CD4-positive, alpha-beta memory T cell (primary cell): ENCODE data around the gene LRP4. TPM values are rescaled to one million over a fixed set of nuclear protein-coding genes. Genes with fewer than 3 reads are reported as not detected.

Experiments used
- CTCF ChIA-PET: fragments of 350-600 bp; sonication (Branson Sonifier 250); formaldehyde crosslinking; loops from one replicate; lab custom pipeline; 2021; ENCODE audit warnings: inconsistent platforms; ENCODE audit not compliant: partially characterized antibody; lab: Charles Lee
- POLR2A ChIA-PET: fragments of 350-600 bp; sonication (Branson Sonifier 250); formaldehyde crosslinking; loops from one replicate; lab custom pipeline; 2021; ENCODE audit not compliant: partially characterized antibody; lab: Charles Lee
- DNase-seq, 5 donors: peaks; one replicate each; pipeline versions ENCODE4 v3.0.0 to v3.0.0-alpha.2; 2020 to 2022; ENCODE audit warnings: mixed read lengths in 1 of 5
- H3K27ac ChIP-seq: one replicate; pipeline ENCODE4 v1.7.0; 2013; ENCODE audit warnings: low read depth, low read length
- H3K27me3 ChIP-seq: 2 replicates; pipeline ENCODE4 v1.7.0; 2013; ENCODE audit warnings: mild to moderate bottlenecking, low read length, moderate library complexity; ENCODE audit not compliant: insufficient read depth
- H3K36me3 ChIP-seq: 2 replicates; pipeline ENCODE4 v1.7.0; 2013; ENCODE audit warnings: mild to moderate bottlenecking, low read length, moderate library complexity; ENCODE audit not compliant: insufficient read depth
- H3K4me1 ChIP-seq: 2 replicates; pipeline ENCODE4 v1.7.0; 2013; ENCODE audit warnings: mild to moderate bottlenecking, low read length, moderate library complexity; ENCODE audit not compliant: insufficient read depth
- H3K4me3 ChIP-seq, 2 donors: one replicate each; pipeline ENCODE4 v1.7.0; 2013; ENCODE audit warnings: low read length in 2 of 2, mild to moderate bottlenecking in 1 of 2
- H3K9me3 ChIP-seq, 2 donors: one replicate each; pipeline ENCODE4 v1.7.0; 2013; ENCODE audit warnings: low read length in 2 of 2, control low read depth in 1 of 2; ENCODE audit not compliant: control insufficient read depth in 1 of 2
- H3K27ac Mint-ChIP-seq, 7 donors: one replicate each; pipeline ENCODE4 v1.8.0; 2020 to 2021; ENCODE audit warnings: mixed read lengths in 7 of 7, mild to moderate bottlenecking in 6 of 7, inconsistent platforms in 3 of 7, moderate library complexity in 3 of 7
- H3K27me3 Mint-ChIP-seq, 2 donors: one replicate each; pipeline ENCODE4 v1.8.0; 2020 to 2021; ENCODE audit warnings: mixed read lengths in 2 of 2
- H3K36me3 Mint-ChIP-seq, 2 donors: one replicate each; pipeline ENCODE4 v1.8.0; 2020 to 2021; ENCODE audit warnings: mixed read lengths in 2 of 2, inconsistent platforms in 1 of 2, mild to moderate bottlenecking in 1 of 2
- H3K4me1 Mint-ChIP-seq, 4 donors: one replicate each; pipeline ENCODE4 v1.8.0; 2020 to 2021; ENCODE audit warnings: mixed read lengths in 4 of 4, mild to moderate bottlenecking in 1 of 4
- H3K4me3 Mint-ChIP-seq, 8 donors: one replicate each; pipeline ENCODE4 v1.8.0; 2020 to 2021; ENCODE audit warnings: mixed read lengths in 8 of 8, mild to moderate bottlenecking in 7 of 8, moderate library complexity in 6 of 8, inconsistent platforms in 3 of 8
- H3K9me3 Mint-ChIP-seq, 8 donors: one replicate each; pipeline ENCODE4 v1.8.0; 2020 to 2021; ENCODE audit warnings: mixed read lengths in 8 of 8, mild to moderate bottlenecking in 5 of 8, inconsistent platforms in 3 of 8, moderate library complexity in 1 of 8
- intact Hi-C: fragments of 100-400 bp; cut with micrococcal nuclease; formaldehyde crosslinking; loops from one replicate; pipeline ENCODE4 v1.15.1; 2023
- polyA plus RNA-seq, 2 donors: library from polyadenylated mRNA; unstranded; fragments of 300-500 nt; fragmentation: Illumina TruSeq; gene quantifications; one replicate each; pipeline ENCODE4 v1.2.3, GENCODE V29; 2021
- total RNA-seq, 2 experiments: library from RNA; stranded (reverse); gene quantifications; one replicate each; pipeline ENCODE4 v1.2.3, GENCODE V29; 2021

Gene LRP4
- total and polyA plus RNA-seq, 4 experiments from 2014 or later: not detected

DNA sequence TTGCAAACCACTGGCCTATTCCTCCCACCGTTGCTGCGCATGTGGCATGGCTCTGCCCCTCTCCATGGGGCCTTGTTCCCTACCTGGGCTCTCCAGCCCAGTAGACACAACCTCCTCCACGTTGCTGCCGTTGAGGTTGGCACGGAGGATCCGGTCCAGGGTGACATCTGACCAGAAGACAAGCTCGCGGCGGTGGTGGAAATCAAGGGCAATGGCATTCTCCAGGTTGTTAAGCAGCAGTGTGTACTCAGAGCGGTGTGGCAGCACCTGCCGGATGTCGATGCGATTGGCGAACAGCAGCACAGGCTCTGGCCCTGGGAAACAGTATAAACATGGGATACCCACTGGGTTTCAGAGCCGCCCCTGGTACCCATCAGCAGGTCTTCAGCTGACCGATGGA lies 23.8 kb downstream of the LRP4 start:
- CTCF ChIA-PET: interaction anchor here (2.2 kb wide), 1 partner anchor 258 kb away, joined by 6 read pairs; no protein-coding TSS in a partner anchor
- Histone ChIP-seq H3K4me1 (no peaks in the 10 kb centered on the region), H3K27ac (no peak overlapping the region), H3K27me3 (no peaks in the 10 kb centered on the region), H3K36me3 (no peaks in the 10 kb centered on the region), H3K9me3 (no peaks in the 10 kb centered on the region), H3K4me3 (no peak overlapping the region)
- Mint-ChIP-seq H3K27me3 (no peaks in the 10 kb centered on the region), H3K36me3 (no peaks in the 10 kb centered on the region), H3K4me3 (no peak overlapping the region), H3K27ac (no peak overlapping the region), H3K4me1 (peaks cover 0 to 2% (median 0%) of the 10 kb centered on the region in 4 donors), H3K9me3 (no peaks in the 10 kb centered on the region)
- POLR2A ChIA-PET: no interaction called here
- DNase-seq: no peak
- intact Hi-C loops: no loop called here

- Mint-ChIP-seq H3K27me3 (no peaks in the 10 kb centered on the region), H3K27ac (no peak overlapping the region), H3K36me3 (no peaks in the 10 kb centered on the region), H3K9me3 (no peaks in the 10 kb centered on the region), H3K4me1 (peaks cover 0 to 2% (median 0%) of the 10 kb centered on the region in 4 donors), H3K4me3 (no peak overlapping the region)
- no peak overlapping the region for H3K4me3 ChIP-seq
- POLR2A ChIA-PET: no interaction called here
- H3K27ac ChIP-seq: no peak overlapping the region
- H3K9me3 ChIP-seq: no peaks in the 10 kb centered on the region
- DNase-seq: no peak
- no peaks in the 10 kb centered on the region for H3K36me3 ChIP-seq
- H3K27me3 ChIP-seq: no peaks in the 10 kb centered on the region
- no peaks in the 10 kb centered on the region for H3K4me1 ChIP-seq
- CTCF ChIA-PET: interaction anchor here (1.1 to 3.9 kb wide), 3 partner anchors 103 to 269 kb away, joined by 3 to 44 read pairs (median 4); no protein-coding TSS in a partner anchor
- intact Hi-C loops: no loop called here
Observed at GRCh38 chr11:46892838-46893237, 25.5 kb downstream of the LRP4 start.

DNA sequence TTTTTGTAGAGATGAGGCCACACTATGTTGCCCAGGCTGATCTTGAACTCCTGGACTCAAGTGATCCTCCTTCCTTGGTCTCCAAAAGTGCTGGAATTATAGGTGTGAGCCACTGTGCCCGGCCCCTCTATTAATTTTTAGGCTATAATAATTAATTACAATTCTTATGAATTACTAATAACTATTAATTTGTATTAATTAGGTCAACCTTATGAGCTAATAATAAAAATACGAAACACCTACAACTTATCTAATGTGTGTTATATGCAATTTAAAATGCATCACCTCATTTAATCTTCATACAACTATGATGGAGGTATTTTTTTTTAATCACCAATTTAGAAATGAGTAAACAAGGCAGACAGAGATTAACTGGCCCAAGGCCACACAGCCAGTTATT lies 26.2 kb downstream of the LRP4 start:
- Mint-ChIP-seq H3K27ac (no peak overlapping the region), H3K9me3 (no peaks in the 10 kb centered on the region), H3K36me3 (no peaks in the 10 kb centered on the region), H3K27me3 (peaks cover 0 to under 1% of the 10 kb centered on the region in 2 donors), H3K4me3 (no peak overlapping the region), H3K4me1 (peaks cover 0 to 2% (median 0%) of the 10 kb centered on the region in 4 donors)
- Histone ChIP-seq H3K36me3 (no peaks in the 10 kb centered on the region), H3K27ac (no peak overlapping the region), H3K27me3 (no peaks in the 10 kb centered on the region), H3K4me1 (no peaks in the 10 kb centered on the region), H3K4me3 (no peak overlapping the region), H3K9me3 (no peaks in the 10 kb centered on the region)
- POLR2A ChIA-PET: no interaction called here
- intact Hi-C loops: no loop called here
- no peak for DNase-seq
- CTCF ChIA-PET: interaction anchor here (0.7 to 3.9 kb wide), 6 partner anchors 10 to 1259 kb away, joined by 3 to 44 read pairs (median 3); no protein-coding TSS in a partner anchor

- H3K36me3 Mint-ChIP-seq: no peaks in the 10 kb centered on the region
- H3K27me3 ChIP-seq: no peaks in the 10 kb centered on the region
- no peaks in the 10 kb centered on the region for H3K9me3 ChIP-seq
- H3K27ac Mint-ChIP-seq: no peak overlapping the region
- ChIA-PET POLR2A (no interaction called here), CTCF (interaction anchor here (0.8 to 3.9 kb wide), 6 partner anchors 10 to 960 kb away, joined by 3 to 44 read pairs (median 4); no protein-coding TSS in a partner anchor)
- peaks cover 0 to 2% (median 0%) of the 10 kb centered on the region in 4 donors for H3K4me1 Mint-ChIP-seq
- DNase-seq: no peak
- no peak overlapping the region for H3K4me3 Mint-ChIP-seq
- H3K36me3 ChIP-seq: no peaks in the 10 kb centered on the region
- no peak overlapping the region for H3K4me3 ChIP-seq
- H3K27ac ChIP-seq: no peak overlapping the region
- no peaks in the 10 kb centered on the region for H3K4me1 ChIP-seq
- intact Hi-C loops: no loop called here
- peaks cover 3 to 7% of the 10 kb centered on the region in 2 donors for H3K27me3 Mint-ChIP-seq
- no peaks in the 10 kb centered on the region for H3K9me3 Mint-ChIP-seq
Observed at GRCh38 chr11:46890665-46891064, 27.7 kb downstream of the LRP4 start.

DNA sequence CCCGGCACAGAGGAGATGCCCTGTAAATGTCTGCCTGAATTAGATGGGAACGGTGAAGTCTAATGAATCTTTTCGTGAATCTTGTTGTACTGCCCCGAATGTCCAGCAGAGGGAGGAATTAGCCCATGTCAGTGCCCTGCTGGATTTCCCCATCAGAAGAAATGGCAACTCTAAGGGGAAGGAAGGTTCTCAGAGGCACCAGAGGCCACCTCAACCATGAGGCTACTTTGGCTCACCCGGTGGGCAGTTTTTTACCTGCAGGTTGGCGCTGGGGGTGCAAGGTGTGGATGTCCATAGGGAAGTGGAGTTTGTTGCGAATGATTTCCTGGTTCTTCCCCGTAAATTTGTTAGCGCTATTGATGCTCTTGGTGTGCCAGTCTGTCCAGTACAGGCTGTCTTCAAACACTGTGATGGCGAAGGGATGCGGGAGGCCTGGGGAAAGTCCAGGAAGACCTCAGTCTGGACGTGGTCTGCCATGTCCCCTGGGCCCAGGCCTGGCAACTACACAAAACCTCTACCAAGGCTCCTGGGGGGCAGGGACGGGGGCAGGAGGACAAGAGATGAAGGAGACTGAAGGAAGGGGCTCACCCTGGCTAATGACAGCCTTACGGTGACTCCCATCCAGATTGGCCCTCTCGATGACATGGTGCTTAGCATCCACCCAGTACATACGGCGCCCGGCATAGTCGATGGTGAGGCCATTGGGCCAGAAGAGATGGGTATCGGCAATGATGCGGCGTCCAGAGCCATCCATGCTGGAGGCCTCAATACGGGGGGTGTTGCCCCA lies 28.5 kb downstream of the LRP4 start:
- Histone ChIP-seq H3K4me3 (no peak overlapping the region), H3K4me1 (no peaks in the 10 kb centered on the region), H3K27me3 (no peaks in the 10 kb centered on the region), H3K36me3 (no peaks in the 10 kb centered on the region), H3K27ac (no peak overlapping the region), H3K9me3 (no peaks in the 10 kb centered on the region)
- H3K4me1 Mint-ChIP-seq: peaks cover 0 to 2% (median 0%) of the 10 kb centered on the region in 4 donors
- intact Hi-C loops: loop anchor here (1.0 kb wide), 3 partner anchors 263 to 564 kb away; no protein-coding TSS in a partner anchor
- H3K36me3 Mint-ChIP-seq: no peaks in the 10 kb centered on the region
- peak; percentile 62 to 71 (median 70) for DNase-seq
- ChIA-PET CTCF (interaction anchor here (0.8 to 3.9 kb wide), 6 partner anchors 10 to 961 kb away, joined by 3 to 44 read pairs (median 4); no protein-coding TSS in a partner anchor), POLR2A (no interaction called here)
- peak overlapping the region in 1 of 7 donors; percentile 46 for H3K27ac Mint-ChIP-seq
- peaks cover 3 to 7% of the 10 kb centered on the region in 2 donors for H3K27me3 Mint-ChIP-seq
- no peak overlapping the region for H3K4me3 Mint-ChIP-seq
- no peaks in the 10 kb centered on the region for H3K9me3 Mint-ChIP-seq

DNA sequence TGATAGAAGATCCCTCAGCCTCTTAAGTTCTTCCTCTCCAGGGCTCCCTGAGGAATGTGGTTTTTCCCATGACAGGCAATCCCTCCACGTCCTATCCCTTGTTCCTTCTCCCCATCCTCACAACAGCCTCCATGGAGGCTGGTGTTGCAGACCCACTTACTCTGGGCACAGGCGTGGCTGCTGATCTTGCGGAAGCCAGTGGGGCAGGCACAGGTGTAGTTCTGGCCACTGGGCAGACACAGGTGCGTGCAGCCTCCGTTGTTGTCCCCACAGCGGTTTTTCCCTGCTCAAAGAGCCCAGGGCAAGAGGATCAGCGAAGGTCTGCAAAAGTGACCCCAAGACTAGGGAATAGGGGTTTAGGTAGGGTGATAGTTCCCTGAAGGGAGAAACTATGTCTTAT lies 29.1 kb downstream of the LRP4 start:
- intact Hi-C loops: loop anchor here (1.0 kb wide), 3 partner anchors 264 to 565 kb away; no protein-coding TSS in a partner anchor
- ChIA-PET POLR2A (no interaction called here), CTCF (interaction anchor here (0.9 to 3.9 kb wide), 2 partner anchors 263 to 289 kb away, joined by 3 to 30 read pairs; no protein-coding TSS in a partner anchor)
- Histone ChIP-seq H3K27ac (no peak overlapping the region), H3K4me1 (no peaks in the 10 kb centered on the region), H3K27me3 (no peaks in the 10 kb centered on the region), H3K4me3 (no peak overlapping the region), H3K9me3 (no peaks in the 10 kb centered on the region), H3K36me3 (no peaks in the 10 kb centered on the region)
- H3K27ac Mint-ChIP-seq: no peak overlapping the region
- peaks cover 0 to 2% (median 0%) of the 10 kb centered on the region in 4 donors for H3K4me1 Mint-ChIP-seq
- DNase-seq: no peak
- H3K4me3 Mint-ChIP-seq: no peak overlapping the region
- H3K9me3 Mint-ChIP-seq: no peaks in the 10 kb centered on the region
- H3K36me3 Mint-ChIP-seq: no peaks in the 10 kb centered on the region
- H3K27me3 Mint-ChIP-seq: peaks cover 3 to 7% of the 10 kb centered on the region in 2 donors

- intact Hi-C loops: loop anchor here (1.0 kb wide), 3 partner anchors 265 to 566 kb away; no protein-coding TSS in a partner anchor
- H3K36me3 ChIP-seq: no peaks in the 10 kb centered on the region
- Mint-ChIP-seq H3K27me3 (peaks cover 3 to 11% of the 10 kb centered on the region in 2 donors), H3K9me3 (no peaks in the 10 kb centered on the region), H3K4me1 (peaks cover 0 to 2% (median 0%) of the 10 kb centered on the region in 4 donors), H3K36me3 (no peaks in the 10 kb centered on the region), H3K4me3 (no peak overlapping the region), H3K27ac (no peak overlapping the region)
- no peak for DNase-seq
- ChIA-PET POLR2A (no interaction called here), CTCF (interaction anchor here (0.8 to 3.9 kb wide), 3 partner anchors 16 to 289 kb away, joined by 3 to 30 read pairs (median 4); no protein-coding TSS in a partner anchor)
- no peaks in the 10 kb centered on the region for H3K27me3 ChIP-seq
- no peak overlapping the region for H3K27ac ChIP-seq
- no peak overlapping the region for H3K4me3 ChIP-seq
- H3K9me3 ChIP-seq: no peaks in the 10 kb centered on the region
- no peaks in the 10 kb centered on the region for H3K4me1 ChIP-seq
Observed at GRCh38 chr11:46888636-46889035, 29.7 kb downstream of the LRP4 start.
